HL-60/S4 treated with phorbol 12-myristate 13-acetate at 8.2 ng/mL for 4 days and 3 days (cell line): ENCODE measurements around the gene ZNF580.

Source experiments
- in situ Hi-C: fragments of 300-500 bp; cut with MboI; formaldehyde crosslinking; loops from 2 replicates; pipeline ENCODE4 v1.15.0; 2022; ENCODE audit warnings: low sequenced_read_pairs

ZNF580 gene

GRCh38 chr19:55674841-55675660 lies 34.2 kb downstream of the ZNF580 start, which contains the start of gene EPN1:
EPN1 (plus strand) TSS chr19:55675226; CDS start chr19:55678628, 3,402 bp downstream.
- in situ Hi-C loops = no loop called here

GRCh38 chr19:55675661-55676354 lies 35.0 kb downstream of the ZNF580 start:
- in situ Hi-C loops = no loop called here

- in situ Hi-C loops = no loop called here
These were observed 35.6 kb downstream of the ZNF580 start for GRCh38 chr19:55676383-55676782.

- in situ Hi-C loops = no loop called here
These were observed 36.2 kb downstream of the ZNF580 start for GRCh38 chr19:55676889-55677505.

- in situ Hi-C loops = no loop called here
These were observed 36.8 kb downstream of the ZNF580 start for GRCh38 chr19:55677572-55678028.

GRCh38 chr19:55678121-55678671 lies 37.4 kb downstream of the ZNF580 start:
- in situ Hi-C loops = no loop called here

- in situ Hi-C loops = no loop called here
These were observed 38.8 kb downstream of the ZNF580 start for GRCh38 chr19:55679343-55680257.

GRCh38 chr19:55680339-55681130 lies 39.7 kb downstream of the ZNF580 start:
- in situ Hi-C loops = no loop called here

GRCh38 chr19:55681131-55682092 lies 40.6 kb downstream of the ZNF580 start:
- in situ Hi-C loops = no loop called here

GRCh38 chr19:55683449-55684261 lies 42.9 kb downstream of the ZNF580 start:
- in situ Hi-C loops = no loop called here

- in situ Hi-C loops = no loop called here
These were observed 44.3 kb downstream of the ZNF580 start for GRCh38 chr19:55684946-55685681.

GRCh38 chr19:55685776-55686175 lies 45.0 kb downstream of the ZNF580 start:
- in situ Hi-C loops = no loop called here

- in situ Hi-C loops = no loop called here
These were observed 45.7 kb downstream of the ZNF580 start for GRCh38 chr19:55686311-55687050.

GRCh38 chr19:55687281-55688201 lies 46.7 kb downstream of the ZNF580 start:
- in situ Hi-C loops = no loop called here
